ENCODE results near the gene TMC8. TPM values are rescaled to one million over a fixed set of nuclear protein-coding genes. Genes with fewer than 3 reads are reported as not detected.

TMC8 gene
- total RNA-seq, 4 donors from 2014 or later = 2.0 to 7.7 (median 7.6) TPM

GRCh38 chr17:78126895-78127238, 3.7 kb upstream of the TMC8 start:
- TF ChIP-seq CTCF (IDR thresholded peaks at IDR 0.05; ENCODE audit: low read depth) = no peak

DNA sequence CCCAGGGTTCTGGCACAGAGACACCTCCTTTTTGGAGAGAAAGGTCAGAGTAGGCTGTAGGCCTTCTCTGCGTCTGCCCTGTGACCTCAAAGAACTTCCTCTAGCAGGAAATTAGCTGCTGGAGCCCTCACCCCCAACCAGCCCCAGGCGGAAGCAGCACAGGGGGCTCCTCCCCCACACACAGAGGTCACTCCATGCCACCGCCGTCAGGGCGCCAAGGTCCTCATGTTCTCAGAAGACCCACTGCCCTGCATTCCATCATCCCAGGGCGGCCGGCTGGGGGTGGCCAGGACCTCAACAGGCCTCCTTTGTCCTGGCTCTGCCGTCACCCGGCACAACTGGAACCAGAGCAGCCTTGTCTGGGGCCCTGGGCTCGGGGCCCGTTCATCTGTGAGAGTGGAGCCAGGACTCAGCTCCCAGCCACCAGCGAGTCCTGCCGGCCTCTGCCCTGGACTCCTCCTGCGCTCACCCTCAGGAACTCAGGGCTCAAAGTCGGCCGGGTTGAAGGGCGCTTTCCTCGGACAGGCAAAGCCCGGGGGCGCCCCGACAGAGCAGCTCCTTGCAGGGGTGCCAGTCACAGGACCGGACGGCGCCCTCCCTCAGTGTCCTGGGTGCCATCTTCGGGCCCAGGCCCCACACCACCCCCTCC, 3.2 kb upstream of the TMC8 start:
- no peak for TF ChIP-seq CTCF (IDR thresholded peaks at IDR 0.05; ENCODE audit: low read depth)

- TF ChIP-seq CTCF (IDR thresholded peaks at IDR 0.05; ENCODE audit: low read depth) = no peak
These were observed 2.6 kb upstream of the TMC8 start for GRCh38 chr17:78127888-78128550.

GRCh38 chr17:78128551-78129350, 1.8 kb upstream of the TMC8 start, which contains the start of gene TMC6:
Gene TMC6 (minus strand): TSS chr17:78128755. CDS start chr17:78126832, 1,923 bp downstream.
- TF ChIP-seq CTCF (IDR thresholded peaks at IDR 0.05; ENCODE audit: low read depth) = no peak

DNA sequence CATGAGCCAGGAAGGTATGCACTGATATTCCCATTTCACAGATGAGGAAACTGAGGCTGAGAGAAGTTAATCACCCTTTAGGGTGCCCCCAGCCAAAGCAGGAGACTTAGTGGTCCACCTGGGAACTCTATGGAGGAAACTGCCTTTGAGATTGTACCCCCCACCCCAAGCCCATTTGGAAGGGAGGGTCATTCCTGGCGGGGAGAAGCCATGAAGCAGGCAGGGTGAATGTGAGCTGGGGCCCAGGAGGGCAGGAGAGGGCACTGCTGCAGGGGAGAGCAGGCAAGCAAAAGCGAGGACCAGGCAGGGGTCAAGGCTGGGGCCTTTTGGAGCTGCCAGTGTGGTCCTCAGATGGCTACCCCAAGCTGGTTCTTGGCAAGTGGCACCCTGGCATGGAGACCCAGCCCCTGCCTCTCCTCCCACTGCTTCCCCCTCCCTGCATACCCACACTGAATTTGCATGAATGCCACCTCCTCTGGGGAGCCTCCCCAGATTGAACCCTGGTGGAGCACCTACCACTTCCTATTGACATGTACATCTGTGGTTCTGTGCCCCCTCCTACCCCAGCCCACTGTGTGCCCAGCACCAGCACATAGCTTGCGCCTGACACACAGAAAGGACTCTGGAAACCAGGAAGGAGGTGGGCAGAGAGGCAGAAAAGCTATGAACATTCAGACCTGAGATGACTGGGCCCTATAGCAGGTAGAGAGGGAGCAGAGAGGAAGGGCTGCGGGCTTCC, 1.1 kb upstream of the TMC8 start:
- no peak for TF ChIP-seq CTCF (IDR thresholded peaks at IDR 0.05; ENCODE audit: low read depth)

- TF ChIP-seq CTCF (IDR thresholded peaks at IDR 0.05; ENCODE audit: low read depth) = no peak
These were observed 508 bp upstream of the TMC8 start for GRCh38 chr17:78130090-78130436.

All from subcutaneous adipose tissue (tissue), 4 donors.